ENCODE data around the gene GALNT2.

The GALNT2 gene

GRCh38 chr1:230285351-230285750 is 218.3 kb downstream of the GALNT2 start:
- no peak for TF ChIP-seq CTCF (conservative IDR thresholded peaks at IDR 0.05)

GRCh38 chr1:230286166-230286889 is 219.3 kb downstream of the GALNT2 start:
- TF ChIP-seq CTCF (conservative IDR thresholded peaks at IDR 0.05): no peak
- no peak overlapping the region for H3K27ac ChIP-seq

More at GRCh38 chr1:230285351-230285750, 218.3 kb downstream of the GALNT2 start:
- H3K27ac ChIP-seq: no peak overlapping the region

- TF ChIP-seq CTCF (conservative IDR thresholded peaks at IDR 0.05): no peak
- H3K27ac ChIP-seq: no peak overlapping the region
These were observed 219.8 kb downstream of the GALNT2 start for GRCh38 chr1:230286890-230287269.

- H3K27ac ChIP-seq: no peak overlapping the region
- no peak for TF ChIP-seq CTCF (conservative IDR thresholded peaks at IDR 0.05)
These were observed 220.8 kb downstream of the GALNT2 start for GRCh38 chr1:230287674-230288315.

GRCh38 chr1:230288641-230289349 is 221.8 kb downstream of the GALNT2 start:
- no peak overlapping the region for H3K27ac ChIP-seq
- no peak for TF ChIP-seq CTCF (conservative IDR thresholded peaks at IDR 0.05)

GRCh38 chr1:230289350-230289644 is 222.3 kb downstream of the GALNT2 start:
- no peak overlapping the region for H3K27ac ChIP-seq
- no peak for TF ChIP-seq CTCF (conservative IDR thresholded peaks at IDR 0.05)
